SK-N-SH (cell line): Measurements from ENCODE around the gene WDR7. TPM values are rescaled to one million over a fixed set of nuclear protein-coding genes. Genes with fewer than 3 reads are reported as not detected.

Experiments
- CTCF ChIA-PET: fragments of 300-600, 350-600 bp; formaldehyde crosslinking; extraction: SDS; loops from one replicate; lab custom pipeline; 2021; lab: Yijun Ruan, JAX
- POLR2A ChIA-PET: fragments of 350-600 bp; sonication (Branson Sonifier 250); formaldehyde crosslinking; extraction: SDS; loops from one replicate; lab custom pipeline; 2020; ENCODE audit warnings: antibody characterized with exemption, inconsistent platforms; lab: Yijun Ruan, JAX
- DNase-seq: peaks from one replicate; pipeline ENCODE4 v3.0.0; 2012
- H2AFZ ChIP-seq: fragments of 200-600 bp; sonication (generic); 2 replicates; pipeline ENCODE4 v1.8.1; 2016; ENCODE audit warnings: antibody characterized with exemption, mild to moderate bottlenecking, low read depth
- H3F3A ChIP-seq: fragments of 200-600 bp; sonication (generic); replicated peaks from 2 replicates; pipeline ENCODE3; 2016; ENCODE audit warnings: antibody characterized with exemption, mild to moderate bottlenecking; ENCODE audit not compliant: insufficient read depth
- H3K27ac ChIP-seq, 2 experiments: fragments of 200-500 bp in 1 of 2; fragments of 200-600 bp in 1 of 2; sonication (Bioruptor generic) in 1 of 2; sonication (generic), shearing (Covaris generic) in 1 of 2; 2 replicates each; pipeline versions ENCODE4 v1.5.1 to v1.6.1; 2014 to 2016; ENCODE audit warnings: low read depth in 2 of 2, inconsistent platforms in 1 of 2, low read length in 1 of 2, mild to moderate bottlenecking in 1 of 2, mixed read lengths in 1 of 2
- H3K27me3 ChIP-seq: fragments of 200-600 bp; sonication (generic), shearing (Covaris generic); 2 replicates; pipeline ENCODE4 v1.6.1; 2016; ENCODE audit warnings: mixed run types; ENCODE audit not compliant: insufficient read depth
- H3K36me3 ChIP-seq, 2 experiments: fragments of 200-500 bp in 1 of 2; fragments of 200-600 bp in 1 of 2; sonication (Bioruptor generic) in 1 of 2; sonication (generic) in 1 of 2; replicated peaks in 1 of 2; 2 replicates each; pipeline versions ENCODE3 to v1.5.1; 2014 to 2016; ENCODE audit warnings: low read length in 1 of 2, mild to moderate bottlenecking in 1 of 2; ENCODE audit not compliant: insufficient read depth in 2 of 2, control insufficient read depth in 1 of 2
- H3K4me1 ChIP-seq, 2 experiments: fragments of 200-500 bp in 1 of 2; fragments of 200-600 bp in 1 of 2; sonication (Bioruptor generic) in 1 of 2; sonication (generic), shearing (Covaris generic) in 1 of 2; 2 replicates each; pipeline versions ENCODE4 v1.5.1 to v1.6.1; 2014 to 2016; ENCODE audit warnings: low read depth in 1 of 2, low read length in 1 of 2, mixed run types in 1 of 2; ENCODE audit not compliant: insufficient read depth in 2 of 2, control insufficient read depth in 1 of 2
- H3K4me2 ChIP-seq: fragments of 200-600 bp; sonication (generic), shearing (Covaris generic); 2 replicates; pipeline ENCODE4 v1.6.1; 2017; ENCODE audit warnings: mixed run types
- H3K4me3 ChIP-seq, 2 experiments: fragments of 200-500 bp in 1 of 2; fragments of 200-600 bp in 1 of 2; sonication (Bioruptor generic) in 1 of 2; sonication (generic), shearing (Covaris generic) in 1 of 2; 2 replicates each; pipeline versions ENCODE4 v1.5.1 to v1.8.1; 2014 to 2016; ENCODE audit warnings: low read depth in 2 of 2, inconsistent platforms in 1 of 2, low read length in 1 of 2, mild to moderate bottlenecking in 1 of 2, mixed read lengths in 1 of 2, moderate library complexity in 1 of 2
- H3K79me2 ChIP-seq: fragments of 200-600 bp; sonication (generic); 2 replicates; pipeline ENCODE4 v1.8.1; 2017; ENCODE audit warnings: mild to moderate bottlenecking; ENCODE audit not compliant: insufficient read depth
- H3K9ac ChIP-seq: fragments of 200-600 bp; sonication (generic); 2 replicates; pipeline ENCODE4 v1.6.1; 2017; ENCODE audit warnings: mixed run types
- H3K9me2 ChIP-seq: fragments of 200-600 bp; sonication (generic); 2 replicates; pipeline ENCODE4 v1.6.1; 2017; ENCODE audit warnings: mixed run types
- H3K9me3 ChIP-seq: fragments of 200-600 bp; sonication (generic); 2 replicates; pipeline ENCODE4 v1.6.1; 2017; ENCODE audit warnings: mixed run types, mild to moderate bottlenecking, moderate library complexity
- H4K20me1 ChIP-seq: fragments of 200-600 bp; sonication (generic); 2 replicates; pipeline ENCODE4 v1.6.1; 2017; ENCODE audit warnings: mild to moderate bottlenecking, mixed run types; ENCODE audit not compliant: insufficient read depth
- CHD2 ChIP-seq: fragments of 150-350 bp; IDR thresholded peaks from 2 replicates; pipeline ENCODE4 v1.6.1; 2018; ENCODE audit warnings: low read length; ENCODE audit not compliant: partially characterized antibody
- CTCF ChIP-seq: fragments of 200-600 bp; sonication (generic); IDR thresholded peaks from 2 replicates; pipeline ENCODE4 v1.6.1; 2017; ENCODE audit warnings: antibody characterized with exemption, mild to moderate bottlenecking, moderate library complexity
- ELF1 ChIP-seq: IDR thresholded peaks from 2 replicates; pipeline ENCODE4 v1.4.0; 2012
- EP300 ChIP-seq, 2 experiments: IDR thresholded peaks; 2 replicates each; pipeline versions ENCODE4 v1.4.0 to v1.6.1; 2012; ENCODE audit warnings: borderline replicate concordance in 1 of 2, low read depth in 1 of 2, low read length in 1 of 2
- EZH2phosphoT487 ChIP-seq: fragments of 200-600 bp; sonication (generic); IDR thresholded peaks from 2 replicates; pipeline ENCODE4 v1.6.1; 2017; ENCODE audit warnings: low read depth, mixed run types, mild to moderate bottlenecking, antibody characterized with exemption, moderate library complexity, borderline replicate concordance
- FOSL2 ChIP-seq: IDR thresholded peaks from 2 replicates; pipeline ENCODE4 v1.4.0; 2012; ENCODE audit warnings: low read depth, mild to moderate bottlenecking, moderate library complexity, borderline replicate concordance
- FOXJ3 ChIP-seq: sonication (generic); formaldehyde crosslinking; IDR thresholded peaks from 2 replicates; pipeline ENCODE4 v1.5.1; 2020; ENCODE audit warnings: mild to moderate bottlenecking, missing genetic modification reagents
- FOXM1 ChIP-seq: IDR thresholded peaks from 2 replicates; pipeline ENCODE4 v1.4.0; 2012; ENCODE audit warnings: low read depth, mild to moderate bottlenecking
- GABPA ChIP-seq: IDR thresholded peaks from 2 replicates; pipeline ENCODE4 v1.4.0; 2012; ENCODE audit warnings: low read depth, mild to moderate bottlenecking
- GATA2 ChIP-seq: sonication (generic); formaldehyde crosslinking; IDR thresholded peaks from 2 replicates; pipeline ENCODE4 v1.5.0; 2020; ENCODE audit warnings: mild to moderate bottlenecking, missing genetic modification reagents
- JUND ChIP-seq: IDR thresholded peaks from 2 replicates; pipeline ENCODE4 v1.4.0; 2012
- MAX ChIP-seq: IDR thresholded peaks from 2 replicates; pipeline ENCODE4 v1.4.0; 2012; ENCODE audit warnings: low read depth
- MXI1 ChIP-seq: IDR thresholded peaks from 2 replicates; pipeline ENCODE4 v1.6.1; 2012; ENCODE audit warnings: mild to moderate bottlenecking, low read depth, low read length, improper control_type of control experiment
- PBX3 ChIP-seq: IDR thresholded peaks from 2 replicates; pipeline ENCODE4; 2012
- POLR2AphosphoS5 ChIP-seq: IDR thresholded peaks from 2 replicates; pipeline ENCODE4 v1.6.1; 2012; ENCODE audit warnings: low read depth, low read length
- RAD21 ChIP-seq: IDR thresholded peaks from 2 replicates; pipeline ENCODE4 v1.6.1; 2012; ENCODE audit warnings: mild to moderate bottlenecking, low read length
- RCOR1 ChIP-seq: fragments of 150-350 bp; IDR thresholded peaks from 2 replicates; pipeline ENCODE4 v1.6.1; 2017; ENCODE audit warnings: antibody characterized with exemption, low read length
- REST ChIP-seq: IDR thresholded peaks from 2 replicates; pipeline ENCODE4 v1.6.1; 2012; ENCODE audit warnings: mild to moderate bottlenecking, low read depth, low read length, moderate library complexity
- RFX5 ChIP-seq: IDR thresholded peaks from 2 replicates; pipeline ENCODE4 v1.6.1; 2012; ENCODE audit warnings: mild to moderate bottlenecking, improper control_type of control experiment, low read length
- RXRA ChIP-seq: IDR thresholded peaks from 2 replicates; pipeline ENCODE4 v1.4.0; 2012; ENCODE audit warnings: low read depth, mild to moderate bottlenecking, borderline replicate concordance
- SIN3A ChIP-seq: IDR thresholded peaks from 2 replicates; pipeline ENCODE4 v1.6.1; 2012; ENCODE audit warnings: low read depth, mild to moderate bottlenecking, low read length, moderate library complexity, borderline replicate concordance
- TCF12 ChIP-seq: IDR thresholded peaks from 2 replicates; pipeline ENCODE4 v1.4.0; 2012
- TEAD4 ChIP-seq: IDR thresholded peaks from 2 replicates; pipeline ENCODE4 v1.4.0; 2012; ENCODE audit warnings: mild to moderate bottlenecking, borderline replicate concordance; ENCODE audit not compliant: insufficient read depth
- USF1 ChIP-seq: IDR thresholded peaks from 2 replicates; pipeline ENCODE4 v1.4.0; 2012; ENCODE audit warnings: low read depth, borderline replicate concordance
- YY1 ChIP-seq: IDR thresholded peaks from 2 replicates; pipeline ENCODE4 v1.4.0; 2012; ENCODE audit warnings: low read depth, mild to moderate bottlenecking
- ZBTB33 ChIP-seq: IDR thresholded peaks from 2 replicates; pipeline ENCODE4 v1.4.0; 2012; ENCODE audit warnings: low read depth, borderline replicate concordance
- WGBS: methylation state at CpG from one replicate; pipeline ENCODE4 v1.1.6; 2017; ENCODE audit warnings: low lambda C conversion rate; 5-methylcytosine and 5-hydroxymethylcytosine counted together
- polyA plus RNA-seq, 3 experiments: library from polyadenylated mRNA; depleted of rRNA; stranded (reverse); fragments of >200 nt; gene quantifications; 2 replicates each; pipeline ENCODE4 v1.2.3, GENCODE V29; 2012

Gene WDR7
- polyA plus RNA-seq, 1 of the 3 experiments (the other 2 are of a cell fraction): 4.1 TPM

- ChIA-PET POLR2A (no interaction called here), CTCF (no interaction called here)
Measured at GRCh38 chr18:57025540-57025939, 374.4 kb downstream of the WDR7 start.

More at GRCh38 chr18:57025540-57025939, 374.4 kb downstream of the WDR7 start:
- no peaks in the 10 kb centered on the region for H3K9me3 ChIP-seq
- H3K79me2 ChIP-seq: no peaks in the 10 kb centered on the region
- no peak overlapping the region for H3K27ac ChIP-seq
- H3K9me2 ChIP-seq: no peaks in the 10 kb centered on the region
- no peaks in the 10 kb centered on the region for H3K36me3 ChIP-seq
- TF ChIP-seq MAX: no peak
- no peak for TF ChIP-seq RFX5
- 0 out of 2 replicates have a peak, but pooled peaks have one; percentile 14 for TF ChIP-seq JUND
- peak in 1 of 2 experiments; percentile 51; a peak in 2 of 4 replicates for TF ChIP-seq EP300 (IDR thresholded peaks at IDR 0.05; ENCODE audit: borderline replicate concordance in 1 of 2, low read depth in 1 of 2, low read length in 1 of 2)
- no peak for TF ChIP-seq GABPA
- no peak for TF ChIP-seq RAD21
- peak; percentile 85 for TF ChIP-seq PBX3
- TF ChIP-seq YY1: no peak
- no peak for TF ChIP-seq SIN3A
- TF ChIP-seq POLR2AphosphoS5: no peak
- TF ChIP-seq FOXM1: no peak
- TF ChIP-seq CTCF: no peak
- no peak for TF ChIP-seq RXRA
- no peak for TF ChIP-seq EZH2phosphoT487
- TF ChIP-seq USF1: no peak
- no peak for TF ChIP-seq REST
- no peak for TF ChIP-seq FOXJ3
- TF ChIP-seq TEAD4: no peak
- TF ChIP-seq ELF1: no peak
- TF ChIP-seq RCOR1: no peak
- TF ChIP-seq FOSL2: 0 out of 2 replicates have a peak, but pooled peaks have one; percentile 5
- no peak for TF ChIP-seq ZBTB33
- no peak for TF ChIP-seq CHD2
- no peak for TF ChIP-seq MXI1
- no peak for TF ChIP-seq GATA2 (CRISPR knock-in tag)
- TF ChIP-seq TCF12: peak; percentile 54
- H3K4me3 ChIP-seq: no peak overlapping the region
- no peak overlapping the region for H3K9ac ChIP-seq
- WGBS: 49% methylated on average over 4 of the region's 4 CpGs
- H3F3A ChIP-seq: no peaks in the 10 kb centered on the region
- DNase-seq: no peak
- no peaks in the 10 kb centered on the region for H4K20me1 ChIP-seq
- H3K4me2 ChIP-seq: no peak overlapping the region
- H2AFZ ChIP-seq: no peak overlapping the region
- H3K4me1 ChIP-seq: peaks cover 5 to 9% of the 10 kb centered on the region in 2 experiments; a peak in 3 of 4 replicates
- no peaks in the 10 kb centered on the region for H3K27me3 ChIP-seq
